Measurements from ENCODE around the gene SMPX.

The SMPX gene

DNA sequence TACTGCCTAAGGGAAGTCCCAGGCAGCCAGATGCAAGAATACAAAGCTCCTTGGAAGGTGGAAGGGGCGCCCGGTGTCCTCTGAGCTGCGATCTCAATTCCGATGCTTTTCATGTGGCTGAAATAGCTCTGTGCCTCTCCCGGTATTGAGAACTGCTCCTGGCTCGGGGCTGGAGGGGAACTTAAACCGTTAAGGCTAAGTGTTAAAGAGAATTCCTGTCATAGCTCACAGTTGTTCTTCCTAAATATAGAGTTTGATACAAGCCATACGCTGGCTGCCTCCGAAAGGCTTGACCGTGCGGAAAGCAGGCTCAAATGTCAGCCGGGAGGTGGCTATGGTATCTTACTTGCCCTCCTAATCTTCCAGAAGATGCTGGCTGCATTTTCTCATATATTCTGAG lies at the start of gene SMPX:
SMPX (minus strand) TSS at position 157 of the 400 bp plus-strand sequence. CDS start 3,826 bp downstream, outside the sequence.
- H3K27ac ChIP-seq (ENCODE audit: low read depth, low read length, poor library complexity, severe bottlenecking), result no peak within 1 kb of the TSS
- H3K9me2 ChIP-seq (ENCODE audit: low read depth, low read length), result no peaks in the 10 kb centered on the region
- H3K4me3 ChIP-seq (ENCODE audit: low read depth, low read length, poor library complexity, severe bottlenecking), result no peak within 1 kb of the TSS
- no peak within 1 kb of the TSS for H3K9ac ChIP-seq (ENCODE audit: low read length)
- H2AFZ ChIP-seq (ENCODE audit: low read length), result no peak within 1 kb of the TSS
- no peaks in the 10 kb centered on the region for H3K4me1 ChIP-seq (ENCODE audit: insufficient read depth, low read length, severe bottlenecking)
- no peaks in the 10 kb centered on the region for H4K20me1 ChIP-seq (ENCODE audit: insufficient read depth, low read length)
- no peaks in the 10 kb centered on the region for H3K27me3 ChIP-seq (ENCODE audit: insufficient read depth, low read length)
- TF ChIP-seq EZH2 (IDR thresholded peaks at IDR 0.05; ENCODE audit: borderline replicate concordance, low read length), result no peak
- TF ChIP-seq, protein P1, sequence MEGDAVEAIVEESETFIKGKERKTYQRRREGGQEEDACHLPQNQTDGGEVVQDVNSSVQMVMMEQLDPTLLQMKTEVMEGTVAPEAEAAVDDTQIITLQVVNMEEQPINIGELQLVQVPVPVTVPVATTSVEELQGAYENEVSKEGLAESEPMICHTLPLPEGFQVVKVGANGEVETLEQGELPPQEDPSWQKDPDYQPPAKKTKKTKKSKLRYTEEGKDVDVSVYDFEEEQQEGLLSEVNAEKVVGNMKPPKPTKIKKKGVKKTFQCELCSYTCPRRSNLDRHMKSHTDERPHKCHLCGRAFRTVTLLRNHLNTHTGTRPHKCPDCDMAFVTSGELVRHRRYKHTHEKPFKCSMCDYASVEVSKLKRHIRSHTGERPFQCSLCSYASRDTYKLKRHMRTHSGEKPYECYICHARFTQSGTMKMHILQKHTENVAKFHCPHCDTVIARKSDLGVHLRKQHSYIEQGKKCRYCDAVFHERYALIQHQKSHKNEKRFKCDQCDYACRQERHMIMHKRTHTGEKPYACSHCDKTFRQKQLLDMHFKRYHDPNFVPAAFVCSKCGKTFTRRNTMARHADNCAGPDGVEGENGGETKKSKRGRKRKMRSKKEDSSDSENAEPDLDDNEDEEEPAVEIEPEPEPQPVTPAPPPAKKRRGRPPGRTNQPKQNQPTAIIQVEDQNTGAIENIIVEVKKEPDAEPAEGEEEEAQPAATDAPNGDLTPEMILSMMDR (IDR thresholded peaks at IDR 0.05; ENCODE audit: low read length), result no peak
- H3K79me2 ChIP-seq (ENCODE audit: insufficient read depth, low read length), result no peaks in the 10 kb centered on the region
- no peaks in the 10 kb centered on the region for H3K36me3 ChIP-seq (ENCODE audit: insufficient read depth, low read length)
- H3K4me2 ChIP-seq (ENCODE audit: low read length), result no peak within 1 kb of the TSS
- H3F3A ChIP-seq (ENCODE audit: insufficient read depth, low read length), result no peaks in the 10 kb centered on the region
- no peaks in the 10 kb centered on the region for H3K9me3 ChIP-seq (ENCODE audit: low read length)

DNA sequence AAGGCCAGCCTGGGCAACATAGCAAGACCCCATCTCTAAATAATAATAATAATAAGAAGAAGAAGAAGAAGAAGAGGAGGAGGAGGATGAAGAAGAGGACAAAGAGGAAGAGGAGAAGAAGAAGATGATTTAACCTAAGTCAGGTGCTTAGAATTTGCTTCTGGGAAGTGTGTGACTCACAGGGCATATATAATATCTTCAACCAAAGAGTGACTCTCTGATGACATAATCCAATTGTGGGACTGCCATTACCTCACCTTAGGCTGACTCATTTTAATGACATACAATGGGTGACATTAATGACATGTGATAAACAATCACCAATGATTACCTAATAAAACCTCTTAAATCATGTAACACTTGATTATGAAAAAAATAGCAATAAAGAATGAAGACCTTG lies 48.8 kb upstream of the SMPX start:
- no peaks in the 10 kb centered on the region for H4K20me1 ChIP-seq (ENCODE audit: insufficient read depth, low read length)
- H3K9me2 ChIP-seq (ENCODE audit: low read depth, low read length), result no peaks in the 10 kb centered on the region
- H3K36me3 ChIP-seq (ENCODE audit: insufficient read depth, low read length), result no peaks in the 10 kb centered on the region
- TF ChIP-seq, protein P1 (IDR thresholded peaks at IDR 0.05; ENCODE audit: low read length), result no peak
- no peak for TF ChIP-seq EZH2 (IDR thresholded peaks at IDR 0.05; ENCODE audit: borderline replicate concordance, low read length)
- H3K9ac ChIP-seq (ENCODE audit: low read length), result no peak overlapping the region
- no peak overlapping the region for H3K4me2 ChIP-seq (ENCODE audit: low read length)
- no peaks in the 10 kb centered on the region for H3K9me3 ChIP-seq (ENCODE audit: low read length)
- H3K79me2 ChIP-seq (ENCODE audit: insufficient read depth, low read length), result no peaks in the 10 kb centered on the region
- H3K27me3 ChIP-seq (ENCODE audit: insufficient read depth, low read length), result no peaks in the 10 kb centered on the region
- H3F3A ChIP-seq (ENCODE audit: insufficient read depth, low read length), result no peaks in the 10 kb centered on the region
- H3K27ac ChIP-seq (ENCODE audit: low read depth, low read length, poor library complexity, severe bottlenecking), result no peak overlapping the region
- no peak overlapping the region for H3K4me3 ChIP-seq (ENCODE audit: low read depth, low read length, poor library complexity, severe bottlenecking)
- H2AFZ ChIP-seq (ENCODE audit: low read length), result no peak overlapping the region
- H3K4me1 ChIP-seq (ENCODE audit: insufficient read depth, low read length, severe bottlenecking), result no peaks in the 10 kb centered on the region

DNA sequence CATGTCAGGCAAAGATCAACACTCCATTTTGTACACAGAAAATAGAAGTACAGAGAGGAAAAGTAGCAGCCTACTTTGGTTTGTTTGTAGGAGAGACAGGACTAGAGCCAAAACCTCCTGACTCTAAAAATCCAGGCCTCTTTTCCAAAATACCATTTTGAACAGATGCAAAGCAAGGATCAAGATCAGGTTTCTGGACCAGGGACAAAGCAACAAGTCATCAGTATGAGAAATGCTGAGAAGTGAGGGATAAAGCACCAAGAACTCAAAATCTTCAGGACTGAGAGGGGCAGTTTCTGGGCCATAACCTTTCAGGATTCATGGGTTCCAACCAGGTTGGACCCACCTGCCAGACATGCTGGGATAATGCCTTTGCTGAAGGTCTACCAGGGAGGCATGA lies 44.9 kb upstream of the SMPX start:
- Histone ChIP-seq H3K4me3 (ENCODE audit: low read depth, low read length, poor library complexity, severe bottlenecking) (no peak overlapping the region), H3K9ac (ENCODE audit: low read length) (no peak overlapping the region), H3K4me2 (ENCODE audit: low read length) (no peak overlapping the region), H3K27ac (ENCODE audit: low read depth, low read length, poor library complexity, severe bottlenecking) (no peak overlapping the region), H3K27me3 (ENCODE audit: insufficient read depth, low read length) (no peaks in the 10 kb centered on the region), H3K4me1 (ENCODE audit: insufficient read depth, low read length, severe bottlenecking) (no peaks in the 10 kb centered on the region), H3K79me2 (ENCODE audit: insufficient read depth, low read length) (no peaks in the 10 kb centered on the region), H3K9me3 (ENCODE audit: low read length) (no peaks in the 10 kb centered on the region), H2AFZ (ENCODE audit: low read length) (no peak overlapping the region), H3K36me3 (ENCODE audit: insufficient read depth, low read length) (no peaks in the 10 kb centered on the region), H3K9me2 (ENCODE audit: low read depth, low read length) (no peaks in the 10 kb centered on the region), H3F3A (ENCODE audit: insufficient read depth, low read length) (no peaks in the 10 kb centered on the region), H4K20me1 (ENCODE audit: insufficient read depth, low read length) (no peaks in the 10 kb centered on the region)
- TF ChIP-seq, protein P1 (IDR thresholded peaks at IDR 0.05; ENCODE audit: low read length), result no peak
- no peak for TF ChIP-seq EZH2 (IDR thresholded peaks at IDR 0.05; ENCODE audit: borderline replicate concordance, low read length)

All from OCI-LY1 (cell line).